ES-I3 (cell line): ENCODE results near the gene PROK2.
A peak's percentile ranks its signal among the peaks of the same experiment; 100 is the strongest.

Experiments
- H3K36me3 ChIP-seq: 2 replicates; pipeline ENCODE4 v1.6.1; 2013; ENCODE audit warnings: mild to moderate bottlenecking, low read length, control low read depth, moderate library complexity; ENCODE audit not compliant: insufficient read depth
- H3K4me1 ChIP-seq: 2 replicates; pipeline ENCODE4 v1.6.1; 2013; ENCODE audit warnings: mild to moderate bottlenecking, control low read depth, low read length; ENCODE audit not compliant: insufficient read depth
- H3K9ac ChIP-seq: 2 replicates; pipeline ENCODE4 v1.6.1; 2013; ENCODE audit warnings: low read depth, mild to moderate bottlenecking, low read length, moderate library complexity
- H3K9me3 ChIP-seq: 2 replicates; pipeline ENCODE4 v1.6.1; 2013; ENCODE audit warnings: mild to moderate bottlenecking, low read length, moderate library complexity; ENCODE audit not compliant: control insufficient read depth, insufficient read depth

Gene PROK2

DNA sequence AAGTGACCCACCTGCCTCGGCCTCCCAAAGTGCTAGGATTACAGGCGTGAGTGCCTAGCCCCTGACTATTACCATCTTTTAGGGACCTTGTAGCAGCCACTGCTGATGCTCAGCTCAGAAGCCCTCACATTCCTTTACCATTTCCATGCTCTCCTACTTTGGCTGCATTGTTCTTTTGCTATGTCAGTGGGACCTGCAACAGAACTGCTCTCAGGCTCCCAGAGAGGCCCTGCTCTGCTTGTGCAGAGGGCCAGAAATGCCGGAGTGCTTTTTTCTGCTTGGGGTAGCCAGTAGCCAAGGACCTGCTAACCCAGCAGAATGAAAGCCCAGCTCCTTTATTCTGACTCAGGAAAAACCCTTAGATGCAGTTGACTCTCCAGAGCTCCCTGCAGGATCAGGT lies 18.3 kb upstream of the PROK2 start:
- Histone ChIP-seq H3K9me3 (no peaks in the 10 kb centered on the region), H3K9ac (no peak overlapping the region)

GRCh38 chr3:71801986-71802385 lies 17.0 kb upstream of the PROK2 start:
- no peak overlapping the region for H3K9ac ChIP-seq
- H3K9me3 ChIP-seq: no peaks in the 10 kb centered on the region
- H3K4me1 ChIP-seq: peaks cover 44% of the 10 kb centered on the region
- H3K36me3 ChIP-seq: no peaks in the 10 kb centered on the region

More for the DNA sequence above, 18.3 kb upstream of the PROK2 start:
- H3K36me3 ChIP-seq: no peaks in the 10 kb centered on the region
- peaks cover 44% of the 10 kb centered on the region for H3K4me1 ChIP-seq

- H3K36me3 ChIP-seq: no peaks in the 10 kb centered on the region
- H3K9ac ChIP-seq: no peak overlapping the region
- H3K9me3 ChIP-seq: no peaks in the 10 kb centered on the region
- peaks cover 42% of the 10 kb centered on the region for H3K4me1 ChIP-seq
Measured at GRCh38 chr3:71800023-71800422, 15.1 kb upstream of the PROK2 start.

DNA sequence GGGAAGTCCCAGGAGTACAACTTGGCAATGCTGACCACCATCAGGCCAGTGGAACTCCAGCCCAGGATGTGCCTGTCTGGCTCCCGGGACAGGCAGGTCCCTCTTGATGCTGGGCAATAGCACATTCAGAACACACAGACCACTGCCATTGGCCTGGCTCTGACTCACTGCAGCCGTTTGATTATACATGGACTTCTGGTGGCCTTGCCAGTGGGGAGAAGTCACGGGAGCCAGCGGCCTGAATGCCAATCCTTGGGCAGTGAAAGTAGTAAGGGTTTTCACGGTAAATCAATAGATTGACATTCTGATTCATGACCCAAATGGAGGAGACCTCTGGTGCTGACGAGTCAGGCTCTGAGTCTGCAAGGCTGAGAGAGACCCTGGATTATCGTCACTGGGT lies 12.5 kb upstream of the PROK2 start:
- H3K4me1 ChIP-seq: peaks cover 33% of the 10 kb centered on the region
- H3K36me3 ChIP-seq: no peaks in the 10 kb centered on the region
- H3K9ac ChIP-seq: no peak overlapping the region
- H3K9me3 ChIP-seq: no peaks in the 10 kb centered on the region

DNA sequence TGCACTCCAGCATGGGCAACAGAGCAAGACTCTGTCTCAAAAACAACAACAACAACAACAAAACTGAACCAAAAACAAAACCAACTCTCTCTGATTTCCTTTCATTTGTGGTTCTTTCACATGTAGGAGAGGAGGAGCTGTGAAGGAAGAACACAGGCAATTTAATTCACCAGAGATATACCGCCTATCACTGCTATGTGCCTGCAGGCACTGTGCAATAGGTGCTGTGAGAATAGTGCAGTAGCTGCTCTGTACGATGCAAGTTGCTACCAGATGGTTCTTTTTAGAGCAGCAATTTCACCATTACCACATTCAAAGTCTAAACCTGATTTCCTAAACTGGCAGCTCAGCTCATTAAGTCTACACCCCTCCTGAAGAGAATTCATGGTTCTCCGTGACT lies 11.3 kb upstream of the PROK2 start:
- no peak overlapping the region for H3K9ac ChIP-seq
- H3K36me3 ChIP-seq: no peaks in the 10 kb centered on the region
- H3K9me3 ChIP-seq: no peaks in the 10 kb centered on the region
- peaks cover 22% of the 10 kb centered on the region for H3K4me1 ChIP-seq

GRCh38 chr3:71791634-71792033 lies 6.7 kb upstream of the PROK2 start:
- H3K36me3 ChIP-seq: no peaks in the 10 kb centered on the region
- no peaks in the 10 kb centered on the region for H3K4me1 ChIP-seq
- H3K9me3 ChIP-seq: no peaks in the 10 kb centered on the region
- no peak overlapping the region for H3K9ac ChIP-seq

DNA sequence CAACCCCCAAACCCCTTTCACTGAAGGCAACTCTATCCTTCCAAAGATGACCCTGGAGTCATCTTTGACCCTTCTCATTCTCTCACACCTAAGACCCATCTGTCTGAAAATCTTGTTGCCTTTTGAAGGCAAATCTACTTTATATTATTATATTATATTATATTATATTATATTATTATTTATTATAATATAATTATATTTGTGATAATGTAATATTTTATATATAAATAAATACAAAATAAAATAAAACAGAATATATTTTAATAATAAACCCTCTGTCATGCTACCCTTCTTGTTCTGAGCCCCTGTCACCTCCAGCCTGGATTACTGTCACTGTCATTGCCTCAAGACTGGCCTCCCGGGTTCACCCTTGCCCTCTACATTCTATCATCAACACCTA lies 5.0 kb upstream of the PROK2 start:
- Histone ChIP-seq H3K9me3 (no peaks in the 10 kb centered on the region), H3K36me3 (no peaks in the 10 kb centered on the region), H3K4me1 (0 out of 2 replicates have a peak, but pooled peaks cover 4% of the 10 kb centered on the region), H3K9ac (no peak overlapping the region)

DNA sequence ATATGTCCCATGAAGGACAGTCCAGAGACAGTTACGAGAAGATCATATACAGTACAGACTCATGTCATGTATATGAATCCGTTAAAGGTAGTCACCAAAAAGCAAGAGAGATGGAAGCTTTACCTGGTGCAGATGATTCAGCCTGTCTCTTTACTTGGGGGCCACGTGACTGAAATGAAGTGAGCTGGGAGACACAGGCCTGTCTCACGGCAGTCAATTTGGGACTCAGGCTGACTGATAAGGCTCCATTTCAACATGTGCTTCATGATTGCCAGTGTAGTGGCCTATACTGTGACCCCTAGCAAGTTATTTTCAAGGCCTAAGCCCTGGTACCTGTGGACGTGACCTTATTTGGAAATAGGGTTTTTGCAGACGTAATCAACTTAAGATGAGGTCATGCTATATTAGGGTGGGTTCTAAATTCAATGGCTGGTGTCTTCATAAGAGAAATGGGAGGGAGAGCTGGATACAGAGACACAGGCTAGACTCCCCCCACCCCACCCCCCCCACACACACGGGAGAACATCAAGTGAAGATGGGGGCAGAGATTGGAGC lies 3.0 kb upstream of the PROK2 start:
- Histone ChIP-seq H3K4me1 (0 out of 2 replicates have a peak, but pooled peaks cover 4% of the 10 kb centered on the region), H3K9ac (no peak overlapping the region), H3K9me3 (no peaks in the 10 kb centered on the region), H3K36me3 (no peaks in the 10 kb centered on the region)

DNA sequence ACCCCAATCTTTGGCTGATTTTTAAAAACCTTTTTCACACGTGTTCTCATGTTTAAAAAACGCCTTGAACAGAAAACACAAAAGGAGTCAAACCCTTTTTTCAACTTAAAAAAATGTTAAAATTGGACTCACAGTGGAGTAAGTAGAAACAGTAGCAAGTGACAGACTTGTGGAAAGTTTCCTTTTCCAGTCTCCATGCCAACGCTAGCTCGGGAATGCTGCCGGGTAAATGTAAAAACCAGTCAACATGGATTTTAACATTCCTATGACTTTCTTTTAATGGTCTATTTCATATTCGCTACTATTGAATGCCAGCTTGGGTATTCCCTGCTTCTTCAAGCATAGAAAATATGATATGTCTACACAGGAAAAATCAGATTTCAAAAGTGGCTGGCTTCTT lies 1.6 kb upstream of the PROK2 start:
- H3K9me3 ChIP-seq: no peaks in the 10 kb centered on the region
- H3K36me3 ChIP-seq: no peaks in the 10 kb centered on the region
- 0 out of 2 replicates have a peak, but pooled peaks cover 4% of the 10 kb centered on the region for H3K4me1 ChIP-seq
- no peak overlapping the region for H3K9ac ChIP-seq

DNA sequence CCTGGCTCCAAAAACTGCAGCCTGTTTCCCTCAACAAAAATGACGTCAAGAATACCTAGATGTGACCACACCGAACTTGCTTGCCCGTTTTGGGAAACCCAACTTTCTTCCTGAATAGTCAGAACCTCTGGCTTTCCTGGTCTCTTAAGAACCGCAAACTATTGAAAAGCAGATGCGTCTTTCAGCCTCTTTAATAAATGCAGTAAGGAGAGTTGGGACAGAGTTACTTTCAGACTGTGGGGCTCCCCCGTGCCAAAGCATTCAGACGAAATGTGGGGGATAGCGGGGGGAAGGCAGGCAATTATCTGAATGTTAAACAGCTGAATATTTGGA lies 1.2 kb upstream of the PROK2 start:
- Histone ChIP-seq H3K9me3 (no peaks in the 10 kb centered on the region), H3K36me3 (no peaks in the 10 kb centered on the region), H3K4me1 (0 out of 2 replicates have a peak, but pooled peaks cover 4% of the 10 kb centered on the region), H3K9ac (peak overlapping the region; percentile 52; the same call in 1 of the 2 replicates)

DNA sequence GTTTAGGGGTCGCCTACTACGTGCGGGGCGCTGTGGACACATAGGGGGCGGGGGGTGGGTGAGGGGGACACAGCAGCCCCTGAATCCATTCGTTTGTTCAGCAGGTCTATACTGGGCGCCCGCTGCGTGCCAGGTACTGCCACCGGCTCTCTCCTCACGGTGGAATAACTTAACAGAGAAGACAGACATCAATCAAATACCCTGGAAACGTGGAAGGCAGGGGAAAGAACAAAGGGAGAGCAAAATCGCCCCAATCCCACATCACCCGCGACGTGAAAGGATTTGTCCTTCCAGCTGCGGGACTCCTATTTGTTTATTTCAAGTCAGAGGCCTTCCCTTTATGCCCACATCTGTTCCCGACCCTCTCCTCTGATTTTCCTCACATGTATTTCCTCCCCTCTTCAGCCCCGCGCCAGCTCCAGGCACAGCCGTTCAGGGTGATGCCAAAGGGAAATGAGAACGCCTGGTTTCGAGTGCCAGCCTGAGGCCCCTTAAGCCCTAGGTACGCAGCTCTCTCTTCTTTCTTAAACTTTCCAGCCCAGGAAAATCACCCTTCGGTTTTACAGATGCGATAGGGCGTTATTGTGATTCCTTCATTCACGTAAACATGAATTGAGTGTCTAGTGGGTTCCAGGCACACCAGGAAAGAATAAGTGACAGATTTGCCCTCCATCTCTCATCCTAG lies 726 bp upstream of the PROK2 start:
- H3K4me1 ChIP-seq: 0 out of 2 replicates have a peak, but pooled peaks cover 4% of the 10 kb centered on the region
- no peaks in the 10 kb centered on the region for H3K9me3 ChIP-seq
- peak overlapping the region; percentile 52; the same call in 1 of the 2 replicates for H3K9ac ChIP-seq
- H3K36me3 ChIP-seq: no peaks in the 10 kb centered on the region

DNA sequence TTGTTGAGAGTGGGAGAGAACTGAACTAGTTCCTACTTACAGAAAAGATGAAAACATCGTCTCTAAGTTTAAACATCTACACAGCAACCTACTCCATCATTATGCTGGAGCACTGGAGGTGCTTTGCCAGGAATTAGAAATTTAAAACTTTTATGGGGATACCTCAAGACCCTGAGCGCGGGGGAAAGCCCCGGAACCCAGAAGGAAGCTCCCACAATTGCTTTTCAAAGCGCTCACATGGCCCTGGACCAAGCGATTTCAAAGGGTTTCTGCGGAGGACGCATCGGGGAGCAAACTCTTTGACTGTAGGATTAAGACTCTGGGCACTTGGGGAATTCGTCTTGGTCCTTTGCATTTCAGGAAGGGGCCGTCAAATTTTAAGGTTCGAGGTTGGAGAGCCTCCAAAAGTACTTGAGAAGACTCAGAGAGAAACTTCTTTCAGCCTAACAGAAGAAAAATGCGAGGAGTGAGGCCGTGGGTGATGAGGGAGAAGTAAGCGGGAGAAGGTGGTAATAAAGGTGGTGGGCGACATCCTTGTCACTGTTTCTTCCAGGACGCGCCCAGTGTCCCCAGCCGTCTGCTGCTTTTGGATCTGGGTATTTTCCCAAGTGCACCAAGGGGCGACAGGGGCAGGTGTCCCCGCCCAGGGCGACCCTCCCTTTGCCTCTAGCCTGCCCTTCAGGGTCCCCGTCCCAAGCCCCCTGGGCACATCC lies 591 bp downstream of the PROK2 start:
- Histone ChIP-seq H3K36me3 (no peaks in the 10 kb centered on the region), H3K9me3 (no peaks in the 10 kb centered on the region), H3K9ac (peak overlapping the region; percentile 52; the same call in 1 of the 2 replicates), H3K4me1 (peaks cover 17% of the 10 kb centered on the region)

DNA sequence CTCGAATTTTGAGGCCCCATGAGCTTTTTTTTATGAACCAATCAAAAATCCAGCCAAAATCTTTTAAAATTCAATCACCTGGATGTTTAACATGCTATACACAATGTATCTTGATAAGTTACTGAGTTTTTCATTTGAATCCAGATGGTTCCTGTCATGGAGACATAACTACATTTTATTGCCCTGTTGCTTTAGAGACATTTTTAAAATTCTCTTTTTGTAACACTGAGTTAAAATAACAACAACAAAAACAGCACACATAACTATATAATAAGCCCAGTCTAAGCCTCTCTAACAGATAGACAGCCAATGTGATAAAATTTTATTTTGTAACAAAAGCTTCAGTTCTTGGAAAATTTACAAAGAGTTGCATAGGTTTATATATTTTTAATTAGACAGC lies 1.8 kb downstream of the PROK2 start:
- H3K4me1 ChIP-seq: peaks cover 21% of the 10 kb centered on the region
- no peaks in the 10 kb centered on the region for H3K9me3 ChIP-seq
- H3K9ac ChIP-seq: no peak overlapping the region

GRCh38 chr3:71780430-71780829 lies 4.5 kb downstream of the PROK2 start:
- H3K4me1 ChIP-seq: peaks cover 18% of the 10 kb centered on the region
- no peaks in the 10 kb centered on the region for H3K9me3 ChIP-seq
- no peaks in the 10 kb centered on the region for H3K36me3 ChIP-seq
- H3K9ac ChIP-seq: no peak overlapping the region

More for the DNA sequence above, 1.8 kb downstream of the PROK2 start:
- H3K36me3 ChIP-seq: no peaks in the 10 kb centered on the region
